PC-3 (cell line): ENCODE measurements around the gene WDR45B.

Experiments used
- CTCF ChIP-seq: fragments of 300-600 bp; sonication (generic); conservative IDR thresholded peaks from 2 replicates; pipeline ENCODE4 v1.5.1; 2017; ENCODE audit warnings: antibody characterized with exemption, low read depth, mild to moderate bottlenecking, low read length
- EZH2 ChIP-seq: fragments of 300-600 bp; sonication (generic); IDR thresholded peaks from one replicate; pipeline ENCODE4 v1.6.1; 2017; ENCODE audit warnings: antibody characterized with exemption, mild to moderate bottlenecking, low read length; ENCODE audit not compliant: unreplicated experiment
- EZH2phosphoT487 ChIP-seq: fragments of 300-600 bp; sonication (generic); IDR thresholded peaks from 2 replicates; pipeline ENCODE4 v1.6.1; 2018; ENCODE audit warnings: mild to moderate bottlenecking, antibody characterized with exemption, low read length, borderline replicate concordance

GRCh38 chr17:82598256-82599119 lies 49.8 kb downstream of the WDR45B start:
- no peak for TF ChIP-seq CTCF
- no peak for TF ChIP-seq EZH2
- no peak for TF ChIP-seq EZH2phosphoT487
